KMS-11 (cell line): ENCODE data around the gene BMP8A.

ENCODE experiments used
- H2AFZ ChIP-seq: fragments of 200-600 bp; sonication (generic); 2 replicates; pipeline ENCODE4 v1.6.1; 2016; ENCODE audit warnings: antibody characterized with exemption, mixed run types, low read depth
- H3K27ac ChIP-seq: fragments of 200-600 bp; sonication (generic); 2 replicates; pipeline ENCODE4 v1.6.1; 2016; ENCODE audit warnings: mild to moderate bottlenecking, mixed run types
- H3K27me3 ChIP-seq: fragments of 200-600 bp; sonication (generic); 2 replicates; pipeline ENCODE4 v1.6.1; 2017; ENCODE audit warnings: mild to moderate bottlenecking, low read depth, mixed run types, moderate library complexity; ENCODE audit not compliant: insufficient read depth
- H3K36me3 ChIP-seq: fragments of 200-600 bp; sonication (generic); 2 replicates; pipeline ENCODE4 v1.6.1; 2017; ENCODE audit warnings: mild to moderate bottlenecking, mixed run types; ENCODE audit not compliant: insufficient read depth
- H3K4me1 ChIP-seq: fragments of 200-600 bp; sonication (generic); 2 replicates; pipeline ENCODE4 v1.6.1; 2016; ENCODE audit warnings: mild to moderate bottlenecking, low read depth, mixed run types; ENCODE audit not compliant: poor library complexity, severe bottlenecking
- H3K4me2 ChIP-seq: fragments of 200-600 bp; sonication (generic); 2 replicates; pipeline ENCODE4 v1.7.0; 2016; ENCODE audit warnings: mild to moderate bottlenecking, mixed run types
- H3K4me3 ChIP-seq: fragments of 200-600 bp; sonication (generic); IDR thresholded peaks from 2 replicates; pipeline ENCODE4 v1.6.1; 2017; ENCODE audit warnings: low read depth, low read length, mixed read lengths; ENCODE audit not compliant: insufficient read depth
- H3K79me2 ChIP-seq: fragments of 200-600 bp; sonication (generic); 2 replicates; pipeline ENCODE4 v1.6.1; 2016; ENCODE audit warnings: low read depth, mixed run types; ENCODE audit not compliant: insufficient read depth
- H3K9ac ChIP-seq: fragments of 200-600 bp; sonication (generic); 2 replicates; pipeline ENCODE4 v1.6.1; 2016; ENCODE audit warnings: mild to moderate bottlenecking, mixed run types
- H4K20me1 ChIP-seq: fragments of 200-600 bp; sonication (generic); 2 replicates; pipeline ENCODE4 v1.6.1; 2016; ENCODE audit warnings: mild to moderate bottlenecking, mixed run types; ENCODE audit not compliant: insufficient read depth
- TF ChIP-seq, protein P1 (sequence below): fragments of 200-600 bp; sonication (generic); conservative IDR thresholded peaks from 2 replicates; pipeline ENCODE4 v1.6.1; 2017; ENCODE audit warnings: low read depth, mild to moderate bottlenecking, antibody characterized with exemption, low read length, moderate library complexity, mixed read lengths

Gene BMP8A

DNA sequence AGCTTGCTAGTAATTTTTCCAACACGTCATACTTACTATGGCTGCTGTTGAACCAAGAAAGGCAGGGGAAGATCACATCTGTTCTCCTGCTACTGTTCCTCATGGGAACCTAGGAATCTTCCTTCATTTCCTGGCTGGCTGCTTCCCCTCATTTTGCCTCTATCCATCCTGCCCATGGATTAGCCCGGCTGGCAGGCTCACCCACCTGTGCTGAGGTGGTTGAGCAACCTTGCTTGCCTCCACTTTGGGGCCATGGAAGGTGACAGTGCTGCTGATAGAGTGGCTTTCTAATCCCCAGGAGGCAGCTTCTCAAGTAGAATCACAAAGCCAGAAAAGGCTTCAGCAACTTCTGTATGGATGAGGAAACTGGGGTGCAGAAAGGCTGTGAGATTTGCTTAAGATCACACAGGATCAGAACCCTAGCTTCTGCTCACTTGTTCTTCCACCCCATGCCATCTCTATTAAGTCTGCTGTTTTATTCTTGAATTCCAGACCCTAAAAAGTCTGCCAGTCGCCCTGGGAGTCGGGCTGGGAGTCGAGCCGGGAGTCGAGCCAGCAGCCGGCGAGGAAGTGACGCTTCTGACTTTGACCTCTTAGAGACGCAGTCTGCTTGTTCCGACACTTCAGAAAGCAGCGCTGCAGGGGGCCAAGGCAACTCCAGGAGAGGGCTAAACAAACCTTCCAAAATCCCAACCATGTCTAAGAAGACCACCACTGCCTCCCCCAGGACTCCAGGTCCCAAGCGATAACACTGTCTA, 6.2 kb upstream of the BMP8A start:
- no peak overlapping the region for H3K4me3 ChIP-seq
- TF ChIP-seq, protein P1, sequence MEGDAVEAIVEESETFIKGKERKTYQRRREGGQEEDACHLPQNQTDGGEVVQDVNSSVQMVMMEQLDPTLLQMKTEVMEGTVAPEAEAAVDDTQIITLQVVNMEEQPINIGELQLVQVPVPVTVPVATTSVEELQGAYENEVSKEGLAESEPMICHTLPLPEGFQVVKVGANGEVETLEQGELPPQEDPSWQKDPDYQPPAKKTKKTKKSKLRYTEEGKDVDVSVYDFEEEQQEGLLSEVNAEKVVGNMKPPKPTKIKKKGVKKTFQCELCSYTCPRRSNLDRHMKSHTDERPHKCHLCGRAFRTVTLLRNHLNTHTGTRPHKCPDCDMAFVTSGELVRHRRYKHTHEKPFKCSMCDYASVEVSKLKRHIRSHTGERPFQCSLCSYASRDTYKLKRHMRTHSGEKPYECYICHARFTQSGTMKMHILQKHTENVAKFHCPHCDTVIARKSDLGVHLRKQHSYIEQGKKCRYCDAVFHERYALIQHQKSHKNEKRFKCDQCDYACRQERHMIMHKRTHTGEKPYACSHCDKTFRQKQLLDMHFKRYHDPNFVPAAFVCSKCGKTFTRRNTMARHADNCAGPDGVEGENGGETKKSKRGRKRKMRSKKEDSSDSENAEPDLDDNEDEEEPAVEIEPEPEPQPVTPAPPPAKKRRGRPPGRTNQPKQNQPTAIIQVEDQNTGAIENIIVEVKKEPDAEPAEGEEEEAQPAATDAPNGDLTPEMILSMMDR = no peak
- no peaks in the 10 kb centered on the region for H4K20me1 ChIP-seq
- H3K27ac ChIP-seq = no peak overlapping the region
- H3K4me2 ChIP-seq = no peak overlapping the region
- H3K79me2 ChIP-seq = no peaks in the 10 kb centered on the region
- H3K4me1 ChIP-seq = peaks cover 2% of the 10 kb centered on the region
- no peaks in the 10 kb centered on the region for H3K36me3 ChIP-seq
- H2AFZ ChIP-seq = no peak overlapping the region
- H3K9ac ChIP-seq = no peak overlapping the region
- no peaks in the 10 kb centered on the region for H3K27me3 ChIP-seq

DNA sequence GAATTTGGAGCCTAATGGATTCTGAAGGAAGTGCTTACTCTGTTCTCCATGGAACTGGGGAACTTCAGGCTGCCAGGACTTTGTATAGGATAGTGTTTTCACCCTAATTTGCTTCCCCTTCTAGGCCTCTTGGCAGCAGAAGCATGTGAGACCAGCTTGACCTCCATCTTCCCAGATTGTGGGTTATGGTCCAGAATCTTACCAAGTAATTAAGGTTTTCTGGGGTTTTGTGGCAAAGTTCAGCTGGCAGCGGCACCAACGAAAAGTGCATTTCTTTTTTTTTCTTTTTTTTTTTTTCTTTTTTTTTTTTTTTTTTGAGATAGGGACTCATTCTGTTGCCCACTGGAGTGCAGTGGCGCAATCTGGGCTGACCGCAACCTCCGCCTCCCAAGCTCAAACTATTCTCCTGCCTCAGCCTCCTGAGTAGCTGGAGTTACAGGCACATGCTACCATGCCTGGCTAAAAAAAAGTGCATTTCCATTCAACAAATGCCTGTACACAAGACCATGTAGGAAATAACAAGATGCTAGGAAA, 3.4 kb upstream of the BMP8A start:
- Histone ChIP-seq H3K27ac (no peak overlapping the region), H4K20me1 (no peaks in the 10 kb centered on the region), H2AFZ (no peak overlapping the region), H3K4me2 (no peak overlapping the region), H3K27me3 (no peaks in the 10 kb centered on the region), H3K4me1 (peaks cover 9% of the 10 kb centered on the region), H3K9ac (no peak overlapping the region), H3K79me2 (no peaks in the 10 kb centered on the region), H3K4me3 (no peak overlapping the region), H3K36me3 (no peaks in the 10 kb centered on the region)
- TF ChIP-seq, protein P1 = no peak

DNA sequence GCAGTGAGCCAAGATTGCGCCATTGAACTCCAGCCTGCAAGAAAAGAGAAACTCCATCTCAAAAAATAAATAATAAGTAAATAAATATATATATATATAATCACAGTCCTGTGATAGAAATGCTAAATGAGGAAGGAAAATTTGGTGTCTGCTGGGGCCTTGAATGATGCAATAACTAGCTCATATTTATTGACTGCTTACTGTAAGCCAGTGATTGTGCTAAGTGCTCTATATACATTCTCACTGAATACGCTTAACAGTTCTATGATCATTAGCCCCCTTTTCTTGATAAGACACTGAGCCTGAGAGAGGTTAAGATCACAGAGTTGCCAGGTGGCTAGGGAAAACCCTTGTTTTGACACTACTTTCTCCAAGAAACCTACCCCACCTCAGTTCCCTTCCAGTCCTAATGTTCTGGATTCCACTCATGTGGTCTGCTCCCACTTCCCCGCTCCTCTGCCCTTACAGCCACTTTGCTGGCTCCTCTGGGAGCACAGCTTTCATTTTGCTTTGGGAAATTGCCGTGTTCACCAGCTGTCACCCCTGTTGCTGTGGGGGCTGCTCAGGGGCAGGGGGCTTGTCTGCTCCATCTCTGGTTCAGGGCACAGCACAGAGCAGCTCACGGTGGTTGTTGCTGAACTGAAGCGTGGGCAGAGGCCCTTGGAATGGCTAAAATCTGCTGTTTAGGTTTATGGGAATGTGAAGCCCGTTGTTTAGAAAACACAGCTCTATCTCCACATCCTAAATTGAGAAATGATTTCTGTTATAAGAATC, 2.5 kb upstream of the BMP8A start:
- H3K4me1 ChIP-seq = peaks cover 9% of the 10 kb centered on the region
- H3K79me2 ChIP-seq = no peaks in the 10 kb centered on the region
- no peak overlapping the region for H3K4me3 ChIP-seq
- H4K20me1 ChIP-seq = no peaks in the 10 kb centered on the region
- no peak overlapping the region for H3K9ac ChIP-seq
- H2AFZ ChIP-seq = no peak overlapping the region
- no peak overlapping the region for H3K4me2 ChIP-seq
- no peaks in the 10 kb centered on the region for H3K36me3 ChIP-seq
- no peak overlapping the region for H3K27ac ChIP-seq
- H3K27me3 ChIP-seq = no peaks in the 10 kb centered on the region
- TF ChIP-seq, protein P1 = no peak

DNA sequence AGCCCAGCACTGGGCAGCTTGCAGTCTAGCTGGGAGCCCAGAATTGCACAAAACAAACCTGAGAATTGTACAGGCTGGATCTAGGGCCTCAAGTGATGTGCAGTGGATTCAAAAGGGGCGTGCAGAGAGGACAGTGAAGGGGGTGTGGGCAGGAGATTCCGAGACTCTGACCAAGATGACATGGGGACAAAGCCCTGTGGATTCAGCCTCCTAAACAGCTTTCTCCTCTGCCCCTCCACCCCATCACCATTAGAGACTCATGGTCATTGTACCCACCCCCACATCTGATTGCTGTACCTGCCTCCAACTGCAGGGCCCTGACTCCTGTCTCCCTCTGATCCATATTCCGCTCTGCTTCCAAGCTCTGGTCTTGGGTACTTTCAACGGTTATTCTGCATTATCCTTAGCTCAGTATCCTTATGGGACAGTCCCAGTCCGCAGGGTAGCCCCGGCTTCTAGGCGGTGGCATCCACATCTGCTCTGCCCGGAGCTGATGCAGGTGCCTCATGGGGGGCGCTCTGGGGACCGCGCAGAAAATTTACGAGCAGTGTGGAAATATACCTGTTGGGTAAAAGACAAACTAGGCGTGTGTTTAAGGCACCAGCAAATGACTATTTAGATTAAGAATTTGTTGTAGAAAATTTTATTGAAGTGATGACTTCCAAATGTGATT, 1.7 kb upstream of the BMP8A start:
- Histone ChIP-seq H3K4me3 (no peak overlapping the region), H3K4me1 (peaks cover 9% of the 10 kb centered on the region), H3K4me2 (no peak overlapping the region), H2AFZ (no peak overlapping the region), H3K79me2 (no peaks in the 10 kb centered on the region), H3K27me3 (no peaks in the 10 kb centered on the region), H3K27ac (no peak overlapping the region), H4K20me1 (no peaks in the 10 kb centered on the region), H3K9ac (no peak overlapping the region), H3K36me3 (no peaks in the 10 kb centered on the region)
- TF ChIP-seq, protein P1 = no peak
